ACC112 (cell line): ENCODE results near the gene COX6A1.
"Not testable (repeated sequence)": the region's sequence is repeated elsewhere in the genome, so short reads cannot be mapped to it uniquely, and the experiment has no call there.

Experiments
- H2AFZ ChIP-seq: fragments of 200-600 bp; sonication (generic); one replicate; pipeline ENCODE4 v1.6.0; 2017; ENCODE audit warnings: antibody characterized with exemption, low read length; ENCODE audit not compliant: unreplicated experiment
- H3K27ac ChIP-seq: fragments of 200-600 bp; sonication (generic); 2 replicates; pipeline ENCODE4 v1.5.1; 2014; ENCODE audit warnings: low read depth, mild to moderate bottlenecking, antibody characterized with exemption, low read length, moderate library complexity
- H3K27me3 ChIP-seq: fragments of 200-600 bp; sonication (generic); 2 replicates; pipeline ENCODE4 v1.6.1; 2014; ENCODE audit warnings: mild to moderate bottlenecking, antibody characterized with exemption, low read length, moderate library complexity, mixed read lengths; ENCODE audit not compliant: insufficient read depth
- H3K36me3 ChIP-seq: fragments of 200-600 bp; sonication (generic); 2 replicates; pipeline ENCODE4 v1.6.1; 2016; ENCODE audit warnings: mild to moderate bottlenecking, antibody characterized with exemption, low read length, moderate library complexity, mixed read lengths; ENCODE audit not compliant: insufficient read depth
- H3K4me1 ChIP-seq: fragments of 200-600 bp; sonication (generic); one replicate; pipeline ENCODE4 v1.6.1; 2016; ENCODE audit warnings: low read length, mixed read lengths; ENCODE audit not compliant: insufficient read depth, unreplicated experiment, control insufficient read depth
- H3K4me3 ChIP-seq: fragments of 200-600 bp; sonication (generic); 2 replicates; pipeline ENCODE4 v1.5.1; 2014; ENCODE audit warnings: mild to moderate bottlenecking, low read depth, low read length
- H3K79me2 ChIP-seq: fragments of 200-600 bp; sonication (generic); one replicate; pipeline ENCODE4 v1.6.0; 2016; ENCODE audit warnings: low read length; ENCODE audit not compliant: control insufficient read depth, unreplicated experiment, insufficient read depth

The COX6A1 gene

DNA sequence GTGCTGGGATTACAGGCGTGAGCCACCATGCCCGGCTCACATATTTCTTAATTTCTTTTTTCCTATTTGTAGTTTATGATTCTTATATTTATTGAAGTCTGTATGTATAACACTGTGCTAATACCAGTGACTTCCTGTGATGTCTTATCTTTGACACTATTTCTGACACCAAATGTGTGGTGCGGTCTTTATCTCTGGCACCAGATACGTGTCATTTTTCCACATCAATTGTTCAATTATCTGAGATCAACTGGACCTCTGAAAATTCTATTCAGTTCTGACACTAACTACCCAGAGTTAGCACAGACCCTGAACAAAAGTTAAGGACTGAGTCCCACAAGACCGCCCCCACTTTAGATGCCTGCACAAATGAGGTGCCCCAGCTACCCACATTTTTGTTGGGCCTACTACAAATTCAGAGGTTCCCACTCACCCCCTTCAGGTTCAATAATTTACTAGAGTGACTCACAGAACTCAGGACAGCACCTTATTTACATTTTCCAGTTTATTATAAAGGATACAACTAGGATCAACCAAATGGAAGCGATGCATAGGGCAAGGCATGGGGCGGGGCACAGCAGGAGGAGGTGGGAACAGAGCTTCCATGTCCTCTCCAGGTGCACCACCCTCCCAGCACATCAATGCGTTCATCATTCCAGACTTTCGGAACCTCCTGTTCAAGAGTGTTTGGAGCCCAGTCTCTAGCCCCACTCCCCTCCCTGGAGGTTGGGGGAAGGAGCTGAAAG, 43.3 kb downstream of the COX6A1 start:
- Histone ChIP-seq H3K27me3 (no peaks in the 10 kb centered on the region), H2AFZ (no peak overlapping the region), H3K36me3 (no peaks in the 10 kb centered on the region)

DNA sequence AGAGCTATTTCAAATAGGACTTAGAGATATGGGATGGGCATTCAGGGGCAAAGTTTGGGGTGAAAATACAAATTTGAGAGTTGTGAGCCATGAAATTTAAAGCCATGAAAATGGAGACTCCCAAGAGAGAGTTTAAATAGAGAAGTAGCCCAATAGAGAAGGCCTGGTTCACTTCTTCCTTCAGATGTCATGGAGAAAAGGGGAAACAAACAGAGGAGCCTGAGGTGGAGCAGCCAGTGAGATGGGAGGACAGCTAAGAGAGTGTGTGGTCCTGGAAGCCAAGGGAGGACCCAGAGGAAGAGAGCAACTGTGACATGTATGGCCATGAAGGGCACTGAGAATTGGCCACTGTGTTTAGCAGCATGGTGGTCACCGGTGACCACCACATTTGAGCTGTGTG, 45.7 kb downstream of the COX6A1 start:
- Histone ChIP-seq H3K79me2 (no peaks in the 10 kb centered on the region), H2AFZ (no peak overlapping the region), H3K27me3 (no peaks in the 10 kb centered on the region), H3K4me1 (no peaks in the 10 kb centered on the region), H3K4me3 (no peak overlapping the region), H3K27ac (no peak overlapping the region), H3K36me3 (no peaks in the 10 kb centered on the region)

More for the DNA sequence above, 43.3 kb downstream of the COX6A1 start:
- no peak overlapping the region for H3K27ac ChIP-seq
- H3K79me2 ChIP-seq = no peaks in the 10 kb centered on the region
- no peaks in the 10 kb centered on the region for H3K4me1 ChIP-seq
- no peak overlapping the region for H3K4me3 ChIP-seq

DNA sequence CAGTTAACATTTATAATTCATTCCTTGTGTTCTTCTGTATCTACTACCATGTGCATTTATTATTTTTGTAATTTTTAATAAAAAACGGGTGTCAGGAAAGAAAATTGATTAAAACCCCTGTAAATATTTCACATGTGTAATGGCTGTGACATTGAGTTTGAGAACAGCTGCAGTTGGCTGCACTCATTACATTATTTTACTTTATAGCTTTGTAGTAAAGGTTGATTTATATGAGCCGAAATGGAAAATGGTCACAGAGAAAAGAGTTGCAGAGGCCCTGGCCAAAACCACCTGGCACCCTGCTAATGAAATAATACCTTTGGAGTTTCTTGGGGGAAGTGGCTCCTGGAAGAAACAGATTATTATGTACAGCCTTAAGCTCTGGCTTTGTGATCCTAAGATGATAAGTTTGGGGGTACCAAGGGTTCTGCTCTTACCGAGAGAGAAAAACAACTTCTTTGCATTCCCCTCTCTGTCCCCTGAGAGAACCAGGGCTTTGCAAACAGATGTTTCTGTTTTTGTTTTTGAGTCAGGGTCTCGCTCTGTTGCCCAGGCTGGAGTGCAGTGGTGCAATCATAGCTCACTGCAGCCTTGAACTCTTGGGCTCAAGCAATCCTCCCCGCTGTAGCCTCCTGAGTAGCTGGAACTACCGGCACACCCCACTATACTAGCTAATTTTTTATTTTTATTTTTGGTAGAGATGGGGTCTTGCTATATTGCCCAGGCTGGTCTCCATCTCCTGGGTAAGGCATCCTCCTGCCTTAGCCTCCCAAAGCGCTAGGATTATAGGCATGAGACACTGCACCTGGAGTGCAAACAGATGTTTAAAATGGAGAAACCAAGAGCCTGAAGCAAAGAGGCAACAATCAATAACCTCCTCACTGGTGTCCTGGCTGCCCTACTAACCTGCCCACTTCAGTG, 48.3 kb downstream of the COX6A1 start:
- Histone ChIP-seq H3K4me1 (no peaks in the 10 kb centered on the region), H2AFZ (no peak overlapping the region), H3K27me3 (no peaks in the 10 kb centered on the region), H3K27ac (no peak overlapping the region), H3K36me3 (no peaks in the 10 kb centered on the region; the same call in 1 of the 2 replicates), H3K4me3 (no peak overlapping the region), H3K79me2 (no peaks in the 10 kb centered on the region)

DNA sequence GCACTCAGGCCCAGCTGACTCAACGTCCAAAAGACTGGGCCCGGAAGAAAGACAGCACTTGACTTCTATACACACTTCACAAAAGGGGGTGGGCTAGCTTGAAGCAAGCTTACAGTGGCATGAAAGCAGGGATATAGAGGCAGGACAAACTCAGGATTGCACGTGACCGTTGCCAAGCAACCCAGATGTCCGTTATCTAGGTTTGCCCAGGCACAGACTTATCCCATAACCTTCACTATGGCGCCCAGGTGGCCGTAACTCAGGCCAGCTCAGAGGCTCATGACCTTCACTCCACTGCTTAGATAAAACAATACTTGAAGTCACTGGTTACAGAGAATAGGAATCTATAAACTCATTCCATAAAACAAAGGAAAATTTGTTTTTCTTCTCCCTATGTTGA, 49.6 kb downstream of the COX6A1 start:
- H3K36me3 ChIP-seq = not testable (repeated sequence)

DNA sequence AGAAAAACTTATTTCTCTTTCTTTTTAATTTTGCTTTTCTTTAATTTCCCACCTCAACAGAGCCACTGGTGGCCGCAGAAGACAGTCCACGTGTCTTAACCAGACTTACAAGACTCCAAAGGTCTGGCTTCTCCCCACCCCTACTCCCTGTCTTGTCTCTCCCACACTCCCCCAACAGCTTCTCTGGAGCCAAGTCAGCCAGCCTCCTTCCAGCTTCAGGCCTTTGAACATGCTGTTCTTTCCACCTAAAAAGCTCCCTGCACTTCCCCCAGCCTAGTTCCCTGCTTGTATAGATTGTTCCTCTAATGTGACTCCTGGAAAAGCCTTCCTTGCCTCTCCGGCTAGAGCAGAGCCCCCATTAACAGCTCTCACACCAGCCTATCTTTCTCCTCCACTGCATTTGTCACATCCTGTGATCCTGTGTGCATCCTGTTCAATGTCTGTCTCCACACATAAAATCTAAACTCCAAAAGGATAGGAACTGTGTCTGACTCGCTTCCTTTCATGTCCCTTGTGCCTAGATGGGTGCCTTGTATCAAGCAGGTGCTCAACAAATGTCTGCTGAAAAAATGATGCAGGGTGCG, 50.2 kb downstream of the COX6A1 start:
- Histone ChIP-seq H3K79me2 (no peaks in the 10 kb centered on the region), H3K27ac (no peak overlapping the region), H3K36me3 (no peaks in the 10 kb centered on the region; the same call in 1 of the 2 replicates), H2AFZ (no peak overlapping the region), H3K4me1 (no peaks in the 10 kb centered on the region), H3K4me3 (no peak overlapping the region), H3K27me3 (no peaks in the 10 kb centered on the region)

More for the DNA sequence above, 49.6 kb downstream of the COX6A1 start:
- not testable (repeated sequence) for H3K27me3 ChIP-seq, H3K27ac ChIP-seq, H3K4me3 ChIP-seq, H3K79me2 ChIP-seq, H3K4me1 ChIP-seq, H2AFZ ChIP-seq

DNA sequence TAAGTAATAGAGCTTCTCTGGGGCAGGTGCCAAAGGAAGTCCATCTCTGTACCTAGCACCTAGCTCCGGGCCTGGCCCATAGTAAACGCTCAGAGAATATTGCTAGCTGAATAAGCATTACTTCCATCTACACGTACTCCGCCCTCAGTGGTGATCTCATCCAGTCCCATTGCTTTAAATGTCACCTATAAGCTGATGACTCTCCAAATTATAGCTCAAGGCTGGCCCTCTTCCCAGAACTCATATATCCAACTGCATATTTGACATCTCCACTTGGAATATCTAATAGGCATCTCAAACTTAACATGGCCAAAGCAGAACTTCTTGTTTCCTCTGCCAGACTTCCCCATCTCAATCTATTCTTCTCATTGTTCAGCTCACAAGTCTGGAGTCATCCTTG, 51.1 kb downstream of the COX6A1 start:
- H2AFZ ChIP-seq = no peak overlapping the region
- H3K4me3 ChIP-seq = no peak overlapping the region
- no peak overlapping the region for H3K27ac ChIP-seq
- H3K4me1 ChIP-seq = no peaks in the 10 kb centered on the region
- no peaks in the 10 kb centered on the region for H3K79me2 ChIP-seq
- no peaks in the 10 kb centered on the region for H3K27me3 ChIP-seq
- H3K36me3 ChIP-seq = no peaks in the 10 kb centered on the region; the same call in 1 of the 2 replicates

DNA sequence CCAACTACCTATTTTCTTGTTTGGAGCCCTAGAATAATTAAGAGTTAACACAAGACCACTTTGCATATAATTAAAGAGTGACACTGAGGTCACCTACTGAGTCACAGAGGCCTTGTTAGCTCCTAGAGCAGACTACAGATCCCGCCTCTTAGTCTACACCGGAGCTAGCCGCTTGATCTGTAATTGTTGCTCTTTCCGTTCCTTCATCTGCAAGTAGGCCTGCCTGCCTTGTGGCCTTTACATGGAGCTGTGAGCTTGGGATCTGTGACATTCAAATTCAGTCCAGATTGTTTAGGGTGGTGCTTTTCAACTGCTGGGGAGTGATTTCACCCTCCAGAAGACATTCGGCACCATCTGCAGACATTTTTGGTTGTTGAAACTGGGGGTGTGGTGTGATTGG, 52.4 kb downstream of the COX6A1 start:
- H3K79me2 ChIP-seq = peaks cover 4% of the 10 kb centered on the region
- no peaks in the 10 kb centered on the region; the same call in 1 of the 2 replicates for H3K36me3 ChIP-seq
- H3K27me3 ChIP-seq = no peaks in the 10 kb centered on the region
- no peak overlapping the region for H2AFZ ChIP-seq
- no peak overlapping the region for H3K27ac ChIP-seq
- no peak overlapping the region for H3K4me3 ChIP-seq
- H3K4me1 ChIP-seq = peaks cover 8% of the 10 kb centered on the region
